HL-60 (cell line): ENCODE data around the gene PRDM5.
"Not testable (repeated sequence)": the region's sequence is repeated elsewhere in the genome, so short reads cannot be mapped to it uniquely, and the experiment has no call there.

Experiments used
- DNase-seq, 2 experiments: peaks; one replicate each; pipeline ENCODE4 v3.0.0-alpha.2; 2010 to 2020; ENCODE audit warnings: low read depth in 1 of 2, low spot score in 1 of 2
- H3K27ac ChIP-seq: fragments of 250-450 bp; sonication (Bioruptor Pico); replicated peaks from 2 replicates; pipeline ENCODE4 v1.5.1; 2020; ENCODE audit warnings: mild to moderate bottlenecking, moderate library complexity
- H3K27me3 ChIP-seq: fragments of 250-450 bp; sonication (Bioruptor Pico); 2 replicates; pipeline ENCODE4 v1.5.1; 2021; ENCODE audit warnings: mild to moderate bottlenecking, moderate library complexity; ENCODE audit not compliant: insufficient read depth, poor library complexity, severe bottlenecking
- H3K4me3 ChIP-seq: replicated peaks from 2 replicates; pipeline ENCODE4 v1.5.1; 2011; ENCODE audit warnings: mild to moderate bottlenecking, control low read depth, low read length; ENCODE audit not compliant: insufficient read depth
- CTCF ChIP-seq: IDR thresholded peaks from one replicate; pipeline ENCODE4 v1.5.1; 2011; ENCODE audit warnings: low read length, control low read depth, inconsistent platforms; ENCODE audit not compliant: insufficient read depth
- GABPA ChIP-seq: IDR thresholded peaks from 2 replicates; pipeline ENCODE4 v1.6.1; 2012; ENCODE audit warnings: low read depth
- POLR2AphosphoS5 ChIP-seq: IDR thresholded peaks from 2 replicates; pipeline ENCODE4 v1.6.1; 2012; ENCODE audit warnings: low read depth
- REST ChIP-seq: IDR thresholded peaks from 2 replicates; pipeline ENCODE4 v1.6.1; 2012; ENCODE audit warnings: low read depth; ENCODE audit not compliant: insufficient replicate concordance
- SPI1 ChIP-seq: IDR thresholded peaks from 2 replicates; pipeline ENCODE4 v1.6.1; 2012; ENCODE audit warnings: low read depth, mild to moderate bottlenecking, borderline replicate concordance

PRDM5 gene

GRCh38 chr4:120753854-120754253 is 168.7 kb downstream of the PRDM5 start:
- Histone ChIP-seq H3K27me3 (no peaks in the 10 kb centered on the region), H3K4me3 (no peak overlapping the region), H3K27ac (no peak overlapping the region)
- TF ChIP-seq SPI1: peak; percentile 94
- no peak for TF ChIP-seq REST
- peak in 1 of 2 experiments; percentile 61 for DNase-seq

- no peak overlapping the region for H3K27ac ChIP-seq
- no peaks in the 10 kb centered on the region for H3K27me3 ChIP-seq
- DNase-seq: no peak
- no peak overlapping the region for H3K4me3 ChIP-seq
- TF ChIP-seq SPI1: no peak
- TF ChIP-seq REST: no peak
- TF ChIP-seq CTCF: no peak
- TF ChIP-seq GABPA: no peak
- TF ChIP-seq POLR2AphosphoS5: no peak
Measured at GRCh38 chr4:120750152-120750525, 172.4 kb downstream of the PRDM5 start.

- DNase-seq: no peak
- H3K27ac ChIP-seq: no peak overlapping the region
Measured at GRCh38 chr4:120749445-120750151, 172.9 kb downstream of the PRDM5 start.

GRCh38 chr4:120741636-120742035 is 180.9 kb downstream of the PRDM5 start:
- not testable (repeated sequence) for H3K4me3 ChIP-seq, H3K27ac ChIP-seq, DNase-seq, H3K27me3 ChIP-seq

More at GRCh38 chr4:120749445-120750151, 172.9 kb downstream of the PRDM5 start:
- TF ChIP-seq REST (no peak), GABPA (no peak), POLR2AphosphoS5 (no peak), SPI1 (no peak), CTCF (no peak)
- no peaks in the 10 kb centered on the region for H3K27me3 ChIP-seq
- H3K4me3 ChIP-seq: no peak overlapping the region
